ENCODE results near the gene TBRG1. TPM values are rescaled to one million over a fixed set of nuclear protein-coding genes. Genes with fewer than 3 reads are reported as not detected.

TBRG1 gene
- total and polyA plus RNA-seq, 2 of the 8 experiments (the other 6 are each of a cell fraction or from before 2014, with no cell fraction given), result 16.3 to 26.7 TPM

DNA sequence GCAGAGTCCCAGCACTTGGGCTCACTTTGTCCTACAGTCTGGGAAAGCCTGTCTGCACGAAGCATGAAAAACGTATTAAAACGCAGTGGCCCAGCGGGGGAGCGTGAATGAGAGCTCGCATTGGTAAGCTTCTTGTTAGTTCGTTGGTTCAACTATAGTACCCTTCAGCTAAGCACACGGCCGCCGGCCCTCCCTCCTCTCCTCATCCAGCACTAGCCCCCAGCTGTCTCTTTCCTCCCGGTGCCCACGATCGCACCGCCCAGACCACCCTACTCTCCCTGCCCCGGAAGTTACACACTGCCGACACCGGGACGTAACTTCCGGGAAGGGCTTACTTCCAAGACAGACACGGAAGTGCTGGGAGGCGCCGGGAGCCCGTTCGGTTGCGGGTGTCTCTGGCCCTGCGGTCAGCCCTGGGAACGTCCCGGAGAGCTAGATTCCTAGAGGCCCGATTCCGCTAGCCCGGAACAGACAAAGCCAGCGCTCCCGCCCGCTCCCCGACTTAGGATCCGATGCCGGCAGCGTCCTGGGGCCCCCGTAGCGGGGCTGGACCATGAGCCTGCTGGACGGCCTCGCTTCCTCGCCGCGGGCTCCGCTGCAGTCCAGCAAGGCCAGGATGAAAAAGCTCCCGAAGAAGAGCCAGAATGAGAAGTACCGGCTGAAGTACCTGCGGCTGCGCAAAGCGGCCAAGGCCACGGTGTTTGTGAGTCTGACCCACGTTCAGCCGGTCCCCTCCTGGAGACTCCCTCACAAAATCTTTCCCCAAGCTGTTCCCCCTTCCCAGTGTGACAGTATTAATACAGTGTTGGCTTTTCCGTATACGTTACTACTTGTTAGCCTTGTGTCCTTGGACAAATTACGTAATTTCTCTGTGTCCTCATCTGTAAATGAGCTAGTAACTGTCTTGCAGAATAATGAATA, at the start of gene TBRG1 (continued):
- TF ChIP-seq, protein P1, sequence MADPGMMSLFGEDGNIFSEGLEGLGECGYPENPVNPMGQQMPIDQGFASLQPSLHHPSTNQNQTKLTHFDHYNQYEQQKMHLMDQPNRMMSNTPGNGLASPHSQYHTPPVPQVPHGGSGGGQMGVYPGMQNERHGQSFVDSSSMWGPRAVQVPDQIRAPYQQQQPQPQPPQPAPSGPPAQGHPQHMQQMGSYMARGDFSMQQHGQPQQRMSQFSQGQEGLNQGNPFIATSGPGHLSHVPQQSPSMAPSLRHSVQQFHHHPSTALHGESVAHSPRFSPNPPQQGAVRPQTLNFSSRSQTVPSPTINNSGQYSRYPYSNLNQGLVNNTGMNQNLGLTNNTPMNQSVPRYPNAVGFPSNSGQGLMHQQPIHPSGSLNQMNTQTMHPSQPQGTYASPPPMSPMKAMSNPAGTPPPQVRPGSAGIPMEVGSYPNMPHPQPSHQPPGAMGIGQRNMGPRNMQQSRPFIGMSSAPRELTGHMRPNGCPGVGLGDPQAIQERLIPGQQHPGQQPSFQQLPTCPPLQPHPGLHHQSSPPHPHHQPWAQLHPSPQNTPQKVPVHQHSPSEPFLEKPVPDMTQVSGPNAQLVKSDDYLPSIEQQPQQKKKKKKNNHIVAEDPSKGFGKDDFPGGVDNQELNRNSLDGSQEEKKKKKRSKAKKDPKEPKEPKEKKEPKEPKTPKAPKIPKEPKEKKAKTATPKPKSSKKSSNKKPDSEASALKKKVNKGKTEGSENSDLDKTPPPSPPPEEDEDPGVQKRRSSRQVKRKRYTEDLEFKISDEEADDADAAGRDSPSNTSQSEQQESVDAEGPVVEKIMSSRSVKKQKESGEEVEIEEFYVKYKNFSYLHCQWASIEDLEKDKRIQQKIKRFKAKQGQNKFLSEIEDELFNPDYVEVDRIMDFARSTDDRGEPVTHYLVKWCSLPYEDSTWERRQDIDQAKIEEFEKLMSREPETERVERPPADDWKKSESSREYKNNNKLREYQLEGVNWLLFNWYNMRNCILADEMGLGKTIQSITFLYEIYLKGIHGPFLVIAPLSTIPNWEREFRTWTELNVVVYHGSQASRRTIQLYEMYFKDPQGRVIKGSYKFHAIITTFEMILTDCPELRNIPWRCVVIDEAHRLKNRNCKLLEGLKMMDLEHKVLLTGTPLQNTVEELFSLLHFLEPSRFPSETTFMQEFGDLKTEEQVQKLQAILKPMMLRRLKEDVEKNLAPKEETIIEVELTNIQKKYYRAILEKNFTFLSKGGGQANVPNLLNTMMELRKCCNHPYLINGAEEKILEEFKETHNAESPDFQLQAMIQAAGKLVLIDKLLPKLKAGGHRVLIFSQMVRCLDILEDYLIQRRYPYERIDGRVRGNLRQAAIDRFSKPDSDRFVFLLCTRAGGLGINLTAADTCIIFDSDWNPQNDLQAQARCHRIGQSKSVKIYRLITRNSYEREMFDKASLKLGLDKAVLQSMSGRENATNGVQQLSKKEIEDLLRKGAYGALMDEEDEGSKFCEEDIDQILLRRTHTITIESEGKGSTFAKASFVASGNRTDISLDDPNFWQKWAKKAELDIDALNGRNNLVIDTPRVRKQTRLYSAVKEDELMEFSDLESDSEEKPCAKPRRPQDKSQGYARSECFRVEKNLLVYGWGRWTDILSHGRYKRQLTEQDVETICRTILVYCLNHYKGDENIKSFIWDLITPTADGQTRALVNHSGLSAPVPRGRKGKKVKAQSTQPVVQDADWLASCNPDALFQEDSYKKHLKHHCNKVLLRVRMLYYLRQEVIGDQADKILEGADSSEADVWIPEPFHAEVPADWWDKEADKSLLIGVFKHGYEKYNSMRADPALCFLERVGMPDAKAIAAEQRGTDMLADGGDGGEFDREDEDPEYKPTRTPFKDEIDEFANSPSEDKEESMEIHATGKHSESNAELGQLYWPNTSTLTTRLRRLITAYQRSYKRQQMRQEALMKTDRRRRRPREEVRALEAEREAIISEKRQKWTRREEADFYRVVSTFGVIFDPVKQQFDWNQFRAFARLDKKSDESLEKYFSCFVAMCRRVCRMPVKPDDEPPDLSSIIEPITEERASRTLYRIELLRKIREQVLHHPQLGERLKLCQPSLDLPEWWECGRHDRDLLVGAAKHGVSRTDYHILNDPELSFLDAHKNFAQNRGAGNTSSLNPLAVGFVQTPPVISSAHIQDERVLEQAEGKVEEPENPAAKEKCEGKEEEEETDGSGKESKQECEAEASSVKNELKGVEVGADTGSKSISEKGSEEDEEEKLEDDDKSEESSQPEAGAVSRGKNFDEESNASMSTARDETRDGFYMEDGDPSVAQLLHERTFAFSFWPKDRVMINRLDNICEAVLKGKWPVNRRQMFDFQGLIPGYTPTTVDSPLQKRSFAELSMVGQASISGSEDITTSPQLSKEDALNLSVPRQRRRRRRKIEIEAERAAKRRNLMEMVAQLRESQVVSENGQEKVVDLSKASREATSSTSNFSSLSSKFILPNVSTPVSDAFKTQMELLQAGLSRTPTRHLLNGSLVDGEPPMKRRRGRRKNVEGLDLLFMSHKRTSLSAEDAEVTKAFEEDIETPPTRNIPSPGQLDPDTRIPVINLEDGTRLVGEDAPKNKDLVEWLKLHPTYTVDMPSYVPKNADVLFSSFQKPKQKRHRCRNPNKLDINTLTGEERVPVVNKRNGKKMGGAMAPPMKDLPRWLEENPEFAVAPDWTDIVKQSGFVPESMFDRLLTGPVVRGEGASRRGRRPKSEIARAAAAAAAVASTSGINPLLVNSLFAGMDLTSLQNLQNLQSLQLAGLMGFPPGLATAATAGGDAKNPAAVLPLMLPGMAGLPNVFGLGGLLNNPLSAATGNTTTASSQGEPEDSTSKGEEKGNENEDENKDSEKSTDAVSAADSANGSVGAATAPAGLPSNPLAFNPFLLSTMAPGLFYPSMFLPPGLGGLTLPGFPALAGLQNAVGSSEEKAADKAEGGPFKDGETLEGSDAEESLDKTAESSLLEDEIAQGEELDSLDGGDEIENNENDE (IDR thresholded peaks at IDR 0.05; ENCODE audit: insufficient replicate concordance, low read length), result no peak
- no peak for TF ChIP-seq NANOG (IDR thresholded peaks at IDR 0.05; ENCODE audit: insufficient read depth, low read depth, low read length, poor library complexity, severe bottlenecking)
- peak; percentile 98 for TF ChIP-seq PHF8 (conservative IDR thresholded peaks at IDR 0.05; ENCODE audit: low read depth, low read length)
- TF ChIP-seq RFX5 (IDR thresholded peaks at IDR 0.05; ENCODE audit: borderline replicate concordance, low read depth, low read length), result no peak
- TF ChIP-seq CBX5 (IDR thresholded peaks at IDR 0.05; ENCODE audit: low read depth, low read length), result no peak
- no peak for TF ChIP-seq CEBPB (IDR thresholded peaks at IDR 0.05; ENCODE audit: low read depth, low read length)
- peak; percentile 91 for TF ChIP-seq EGR1 (IDR thresholded peaks at IDR 0.05; ENCODE audit: borderline replicate concordance, low read depth, low read length)
- TF ChIP-seq EP300 (IDR thresholded peaks at IDR 0.05; ENCODE audit: borderline replicate concordance in 1 of 2, low read depth in 2 of 2, low read length in 2 of 2), result no peak
- TF ChIP-seq GABPA (IDR thresholded peaks at IDR 0.05; ENCODE audit: borderline replicate concordance, insufficient read depth, low read length), result peak; percentile 87

Data from H1 (cell line).